Upper lobe of left lung (tissue), 6 donors: ENCODE measurements around the gene CDR2. TPM values are rescaled to one million over a fixed set of nuclear protein-coding genes. Genes with fewer than 3 reads are reported as not detected.

Experiments used
- ATAC-seq, 2 donors: fragments of 200-7000 bp; cut with Tn5 transposase; one replicate each; pipeline ENCODE4 v1.9.1; 2022; ENCODE audit warnings: mild to moderate bottlenecking in 2 of 2, moderate library complexity in 2 of 2; ENCODE audit not compliant: low FRiP score in 2 of 2
- DNase-seq, 2 donors: peaks; one replicate each; pipeline ENCODE4 v3.0.0-alpha.2; 2019 to 2020
- H3K27ac ChIP-seq, 4 donors: fragments of 200-600 bp; sonication (generic); one replicate each; pipeline ENCODE4 v1.5.1; 2016 to 2019
- H3K27me3 ChIP-seq, 4 donors: fragments of 200-600 bp; sonication (generic); one replicate each; pipeline ENCODE4 v1.5.1; 2017 to 2019
- H3K36me3 ChIP-seq, 4 donors: fragments of 200-600 bp; sonication (generic); one replicate each; pipeline ENCODE4 v1.5.1; 2016 to 2019
- H3K4me1 ChIP-seq, 4 donors: fragments of 200-600 bp; sonication (generic); one replicate each; pipeline ENCODE4 v1.5.1; 2018 to 2019
- H3K4me3 ChIP-seq, 4 donors: fragments of 200-600 bp; sonication (generic); one replicate each; pipeline ENCODE4 v1.5.1; 2017 to 2019; ENCODE audit warnings: mild to moderate bottlenecking in 2 of 4, moderate library complexity in 1 of 4
- H3K9me3 ChIP-seq, 4 donors: fragments of 200-600 bp; sonication (generic); one replicate each; pipeline ENCODE4 v1.5.1; 2018 to 2019
- CTCF ChIP-seq, 6 experiments: fragments of 450-650 bp in 4 of 6; fragments of 200-600 bp in 2 of 6; sonication (generic) in 2 of 6; IDR thresholded peaks; one replicate each; pipeline ENCODE4 v1.5.1; 2016 to 2019; ENCODE audit warnings: antibody characterized with exemption in 6 of 6
- EP300 ChIP-seq, 4 donors: sonication (generic); formaldehyde crosslinking; IDR thresholded peaks; one replicate each; pipeline ENCODE4 v1.5.1; 2017; ENCODE audit warnings: antibody characterized with exemption in 4 of 4, control low read depth in 2 of 4
- POLR2A ChIP-seq, 4 donors: fragments of 450-650 bp; IDR thresholded peaks; one replicate each; pipeline ENCODE4 v1.5.1; 2016 to 2017; ENCODE audit warnings: antibody characterized with exemption in 4 of 4, mild to moderate bottlenecking in 2 of 4
- POLR2AphosphoS5 ChIP-seq, 2 donors: sonication (generic); formaldehyde crosslinking; IDR thresholded peaks; one replicate each; pipeline ENCODE4 v1.5.1; 2017; ENCODE audit warnings: antibody characterized with exemption in 2 of 2
- WGBS, 2 donors: methylation state at CpG; one replicate each; pipeline ENCODE4 v1.1.5; 2017 to 2018; 5-methylcytosine and 5-hydroxymethylcytosine counted together
- total RNA-seq, 6 donors: library from RNA; depleted of rRNA in 4 of 6; stranded (reverse); fragments of >200 nt in 4 of 6; gene quantifications; one replicate each; pipeline versions ENCODE4 v1.1.0 to v1.2.1, GENCODE V29; 2016 to 2021
- donor health status: DM: no; HTN: no; CAD: no; lungs with moderate emphysema.
- donor health status: DM: no; HTN: yes; CAD: no; lungs with severe emphysema.

The CDR2 gene
- total RNA-seq, 6 donors from 2014 or later = 16.3 to 27.5 (median 19.4) TPM

GRCh38 chr16:22336581-22336980 lies 37.8 kb downstream of the CDR2 start:
- DNase-seq (no peak), ATAC-seq (no peak)
- Histone ChIP-seq H3K27ac (no peak overlapping the region), H3K36me3 (peaks cover 3 to 46% (median 28%) of the 10 kb centered on the region in 4 donors), H3K4me3 (no peak overlapping the region), H3K4me1 (no peaks in the 10 kb centered on the region), H3K27me3 (no peaks in the 10 kb centered on the region), H3K9me3 (peaks cover 0 to 12% (median 4%) of the 10 kb centered on the region in 4 donors)
- TF ChIP-seq POLR2AphosphoS5 (IDR thresholded peaks at IDR 0.05) = no peak
- no peak for TF ChIP-seq EP300 (IDR thresholded peaks at IDR 0.05)
- no peak for TF ChIP-seq POLR2A (IDR thresholded peaks at IDR 0.05)
- TF ChIP-seq CTCF (IDR thresholded peaks at IDR 0.05) = no peak

GRCh38 chr16:22335668-22336246 lies 38.7 kb downstream of the CDR2 start:
- WGBS, 2 donors = 63% methylated on average over 3 of the region's 3 CpGs; no CpG with 5 or more reads in 1 of the 2 donors
- H3K4me3 ChIP-seq = no peak overlapping the region
- H3K9me3 ChIP-seq = peaks cover 0 to 8% (median 4%) of the 10 kb centered on the region in 4 donors
- peaks cover 9 to 53% (median 32%) of the 10 kb centered on the region in 4 donors for H3K36me3 ChIP-seq
- no peaks in the 10 kb centered on the region for H3K27me3 ChIP-seq
- peak in 1 of 2 donors; percentile 63 for ATAC-seq
- DNase-seq = no peak
- TF ChIP-seq CTCF (IDR thresholded peaks at IDR 0.05) (no peak), POLR2AphosphoS5 (IDR thresholded peaks at IDR 0.05) (no peak), EP300 (IDR thresholded peaks at IDR 0.05) (no peak), POLR2A (IDR thresholded peaks at IDR 0.05) (no peak)
- no peaks in the 10 kb centered on the region for H3K4me1 ChIP-seq
- H3K27ac ChIP-seq = no peak overlapping the region

- peaks cover 0 to 5% (median 1%) of the 10 kb centered on the region in 4 donors for H3K4me1 ChIP-seq
- H3K36me3 ChIP-seq = peaks cover 9 to 72% (median 35%) of the 10 kb centered on the region in 4 donors
- peaks cover 0 to 8% (median 4%) of the 10 kb centered on the region in 4 donors for H3K9me3 ChIP-seq
- no peaks in the 10 kb centered on the region for H3K27me3 ChIP-seq
- TF ChIP-seq EP300 (IDR thresholded peaks at IDR 0.05) (no peak), POLR2A (IDR thresholded peaks at IDR 0.05) (peak in 1 of 4 donors; percentile 19), CTCF (IDR thresholded peaks at IDR 0.05) (no peak), POLR2AphosphoS5 (IDR thresholded peaks at IDR 0.05) (no peak)
- H3K4me3 ChIP-seq = no peak overlapping the region
- WGBS, 2 donors = 68 to 93% methylated on average over 6 of the region's 6 CpGs
- ATAC-seq (peak in 1 of 2 donors; percentile 74), DNase-seq (peak in 1 of 2 donors; percentile 44)
- H3K27ac ChIP-seq = peak overlapping the region in 1 of 4 donors; percentile 4
Measured at GRCh38 chr16:22333457-22333994, 40.9 kb downstream of the CDR2 start.

GRCh38 chr16:22330326-22330725 lies 44.1 kb downstream of the CDR2 start:
- Histone ChIP-seq H3K4me3 (no peak overlapping the region), H3K4me1 (peaks cover 0 to 5% (median 1%) of the 10 kb centered on the region in 4 donors), H3K36me3 (peaks cover 14 to 96% (median 58%) of the 10 kb centered on the region in 4 donors), H3K9me3 (no peaks in the 10 kb centered on the region), H3K27me3 (no peaks in the 10 kb centered on the region), H3K27ac (no peak overlapping the region)
- 53 to 67% methylated on average over 4 of the region's 4 CpGs for WGBS, 2 donors
- ATAC-seq (no peak), DNase-seq (no peak)
- TF ChIP-seq POLR2AphosphoS5 (IDR thresholded peaks at IDR 0.05) (no peak), POLR2A (IDR thresholded peaks at IDR 0.05) (no peak), CTCF (IDR thresholded peaks at IDR 0.05) (no peak), EP300 (IDR thresholded peaks at IDR 0.05) (no peak)
